KBM-7 (cell line): ENCODE results near the gene PGS1.
"Not testable (repeated sequence)": the region's sequence is repeated elsewhere in the genome, so short reads cannot be mapped to it uniquely, and the experiment has no call there.

Experiments used
- DNase-seq: peaks from one replicate; pipeline ENCODE4 v3.0.0-alpha.2; 2015
- in situ Hi-C: fragments of 300-500 bp; cut with MboI; formaldehyde crosslinking; loops from 2 replicates; pipeline ENCODE4 v1.14.3; 2020; ENCODE audit warnings: low sequenced_read_pairs, low pct_unique_long_range_greater_than_20kb, mixed read lengths

PGS1 gene

GRCh38 chr17:78459696-78460095, 81.2 kb downstream of the PGS1 start:
- DNase-seq, result no peak
- in situ Hi-C loops, result no loop called here

- in situ Hi-C loops, result no loop called here
- no peak for DNase-seq
These were observed 81.8 kb downstream of the PGS1 start for GRCh38 chr17:78460176-78460675.

GRCh38 chr17:78460951-78461798, 82.7 kb downstream of the PGS1 start:
- no peak for DNase-seq
- in situ Hi-C loops, result no loop called here

GRCh38 chr17:78461799-78462053, 83.3 kb downstream of the PGS1 start:
- DNase-seq, result no peak
- in situ Hi-C loops, result no loop called here

- DNase-seq, result no peak
- in situ Hi-C loops, result no loop called here
These were observed 83.7 kb downstream of the PGS1 start for GRCh38 chr17:78462148-78462547.

- DNase-seq, in situ Hi-C loops: not testable (repeated sequence)
These were observed 87.8 kb downstream of the PGS1 start for GRCh38 chr17:78466109-78466785.

GRCh38 chr17:78466786-78467715, 88.6 kb downstream of the PGS1 start:
- DNase-seq, result no peak
- in situ Hi-C loops, result no loop called here

- no peak for DNase-seq
- in situ Hi-C loops, result no loop called here
These were observed 89.9 kb downstream of the PGS1 start for GRCh38 chr17:78468366-78468765.

- in situ Hi-C loops, result no loop called here
- no peak for DNase-seq
These were observed 91.0 kb downstream of the PGS1 start for GRCh38 chr17:78469443-78469842.

- DNase-seq, result no peak
- in situ Hi-C loops, result no loop called here
These were observed 93.2 kb downstream of the PGS1 start for GRCh38 chr17:78471635-78472034.

GRCh38 chr17:78472035-78472905, 93.8 kb downstream of the PGS1 start:
- no peak for DNase-seq
- in situ Hi-C loops, result no loop called here

GRCh38 chr17:78473951-78474613, 95.6 kb downstream of the PGS1 start:
- DNase-seq, result no peak
- in situ Hi-C loops, result no loop called here
